Measurements from ENCODE around the gene SAXO2.
"Not testable (repeated sequence)": the region's sequence is repeated elsewhere in the genome, so short reads cannot be mapped to it uniquely, and the experiment has no call there.

The SAXO2 gene

DNA sequence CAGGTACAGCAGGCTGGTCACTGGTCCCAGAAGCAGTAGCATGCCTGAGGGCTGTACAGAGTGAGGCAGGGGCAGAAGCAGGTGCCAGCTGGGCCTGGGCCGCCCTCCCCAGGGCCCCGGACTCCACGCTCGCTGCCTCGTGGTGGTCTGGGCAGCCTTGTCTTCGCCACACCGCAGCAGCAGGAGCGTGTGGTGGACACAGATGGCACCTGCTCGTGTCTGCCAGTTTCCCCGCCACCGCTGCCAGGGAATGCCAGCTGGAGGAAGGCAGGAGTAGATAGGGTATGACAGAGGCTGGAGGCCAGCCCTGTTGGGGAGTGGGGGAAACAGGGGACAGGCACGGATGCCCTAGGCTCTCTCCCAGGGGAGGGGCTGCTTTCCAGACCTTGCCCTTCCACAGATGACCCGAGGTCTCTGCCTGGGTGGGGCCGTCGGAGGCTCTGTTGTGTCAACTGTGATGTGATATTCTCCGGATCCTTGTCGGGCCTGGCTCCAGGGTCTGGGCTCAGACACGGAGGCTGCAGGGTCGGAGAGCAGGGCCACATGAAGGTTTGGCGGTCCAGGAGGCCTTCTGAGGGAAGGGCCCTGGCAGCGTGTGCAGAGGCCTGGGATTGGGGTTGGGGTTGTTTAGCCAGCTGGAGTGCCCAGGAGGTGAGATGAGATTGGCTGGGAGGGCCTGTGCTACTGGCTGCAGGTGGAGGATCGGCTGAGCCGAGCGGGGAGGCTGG lies 53.1 kb downstream of the SAXO2 start:
- DNase-seq: no peak

DNA sequence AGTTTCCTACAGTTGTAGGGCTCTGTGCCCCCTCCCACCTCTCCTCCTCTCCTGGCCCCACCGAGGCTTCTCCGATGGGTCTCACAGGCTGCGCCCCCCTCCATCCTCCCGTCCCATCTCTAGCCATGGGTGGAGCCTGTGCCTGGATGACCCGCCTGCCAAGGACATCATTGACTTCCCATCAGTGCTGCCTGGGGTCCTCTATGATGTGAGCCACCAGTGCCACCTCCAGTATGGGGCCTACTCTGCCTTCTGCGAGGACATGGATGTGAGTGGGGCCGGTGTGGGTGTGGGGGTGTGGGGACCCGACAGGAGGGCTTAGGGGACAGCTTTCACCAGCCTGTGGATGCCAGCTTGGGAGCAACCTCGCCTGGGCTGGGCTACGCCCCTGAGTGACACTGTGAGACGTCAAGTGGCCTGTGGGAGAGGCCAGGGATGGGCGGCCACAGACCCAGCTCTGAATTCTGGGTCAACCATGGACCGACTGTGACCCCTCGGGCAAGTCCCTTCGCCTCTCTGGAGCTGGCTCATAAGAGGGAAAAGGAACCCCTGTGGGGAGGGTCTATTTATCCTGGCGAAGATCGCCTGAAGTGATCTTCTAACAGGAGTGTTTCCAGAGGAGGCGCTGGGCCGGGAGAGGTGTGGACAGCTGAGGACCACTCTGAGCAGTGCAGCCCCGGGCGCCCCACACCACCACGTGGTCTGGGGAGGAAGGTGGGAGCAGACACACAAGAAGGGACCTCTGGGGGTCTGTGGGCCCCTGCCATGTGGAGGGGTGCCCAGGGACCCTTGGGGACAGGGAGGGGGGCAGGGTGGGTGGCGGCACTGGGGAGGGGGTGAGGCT lies 53.9 kb downstream of the SAXO2 start:
- not testable (repeated sequence) for DNase-seq

DNA sequence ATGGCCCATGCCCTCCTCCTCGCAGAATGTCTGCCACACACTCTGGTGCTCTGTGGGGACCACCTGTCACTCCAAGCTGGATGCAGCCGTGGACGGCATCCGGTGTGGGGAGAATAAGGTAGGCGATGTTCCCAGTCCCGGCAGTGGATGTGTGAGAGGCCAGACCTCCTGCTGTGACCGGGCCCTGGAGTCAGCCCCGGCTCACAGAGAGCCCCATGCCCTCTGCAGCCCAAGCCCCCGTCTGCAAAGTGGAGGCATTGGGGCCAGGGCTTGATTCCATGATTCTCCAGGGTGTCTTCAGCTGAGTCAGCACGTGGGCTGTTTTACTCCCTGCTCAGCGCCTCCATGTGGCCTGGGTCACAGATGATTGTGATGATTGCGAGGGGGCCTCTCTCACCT lies 54.5 kb downstream of the SAXO2 start:
- DNase-seq: no peak

DNA sequence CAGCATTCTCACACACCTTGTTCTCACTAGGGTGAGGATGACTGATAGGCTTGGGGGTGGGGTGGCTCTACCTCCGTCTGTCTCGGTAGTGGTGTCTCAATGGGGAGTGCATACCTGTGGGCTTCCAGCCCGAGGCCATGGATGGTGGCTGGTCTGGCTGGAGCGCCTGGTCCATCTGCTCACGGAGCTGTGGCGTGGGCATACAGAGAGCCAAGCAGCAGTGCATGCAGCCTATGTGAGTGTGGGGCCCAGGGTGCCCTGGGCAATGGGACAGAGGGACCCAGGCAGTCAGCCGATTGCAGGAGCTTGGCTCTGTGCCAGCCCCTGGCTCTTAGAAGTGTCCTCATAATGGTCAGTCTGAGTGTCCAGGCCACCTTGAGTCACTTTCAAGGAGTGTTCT lies 54.9 kb downstream of the SAXO2 start:
- not testable (repeated sequence) for DNase-seq

DNA sequence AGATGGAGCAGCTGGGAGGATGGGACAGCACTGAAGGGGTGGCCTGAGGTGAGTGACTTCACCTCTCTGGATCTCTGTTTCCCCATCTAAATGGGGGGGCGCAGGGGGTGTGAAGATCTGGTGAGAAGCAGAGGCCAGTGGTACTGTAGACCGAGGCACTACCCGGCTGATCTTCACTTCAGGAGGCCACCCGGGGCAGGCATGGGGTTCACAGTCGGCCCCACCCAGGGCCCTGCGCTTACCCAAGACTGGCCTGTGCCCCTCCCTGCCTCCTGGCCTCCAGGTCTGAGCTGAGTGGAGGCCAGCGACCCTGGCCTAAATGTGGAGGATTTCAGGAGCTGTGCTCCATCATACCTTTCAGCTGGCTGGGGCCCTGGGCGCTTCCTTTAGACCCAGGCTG lies 55.7 kb downstream of the SAXO2 start:
- DNase-seq: not testable (repeated sequence)

DNA sequence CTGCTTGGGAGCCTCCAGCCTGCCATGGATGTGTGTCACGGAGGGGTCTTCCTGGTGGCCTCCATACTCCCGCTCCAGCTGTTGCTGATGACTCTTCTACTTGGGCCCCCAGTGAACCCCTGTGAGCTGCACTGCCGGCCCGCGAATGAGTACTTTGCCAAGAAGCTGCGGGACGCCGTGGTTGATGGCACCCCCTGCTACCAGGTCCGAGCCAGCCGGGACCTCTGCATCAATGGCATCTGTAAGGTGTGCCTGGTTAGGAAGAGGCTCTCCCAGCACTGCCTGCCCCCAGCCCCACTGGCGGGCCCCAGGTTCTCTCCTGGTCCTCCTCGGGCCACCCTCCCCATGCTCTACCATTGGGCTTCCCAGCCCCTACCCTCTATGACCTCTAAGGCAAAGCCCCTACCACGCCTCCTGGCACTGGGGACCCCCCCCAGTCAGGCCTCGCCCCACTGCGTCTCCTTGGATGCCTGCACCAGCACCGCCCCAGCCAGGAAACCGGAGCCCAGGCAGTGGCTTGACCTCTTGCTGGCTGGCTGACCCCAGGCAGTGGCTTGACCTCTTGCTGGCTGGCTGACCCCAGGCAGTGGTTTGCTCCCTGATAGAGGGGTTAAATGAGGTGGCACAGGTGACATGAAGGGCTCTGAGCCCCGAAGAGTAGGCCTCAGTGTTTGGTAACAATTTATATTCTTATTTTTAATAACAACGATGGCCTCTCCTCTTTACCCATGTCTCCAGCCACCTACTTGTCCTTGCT lies 57.1 kb downstream of the SAXO2 start:
- DNase-seq: not testable (repeated sequence)

DNA sequence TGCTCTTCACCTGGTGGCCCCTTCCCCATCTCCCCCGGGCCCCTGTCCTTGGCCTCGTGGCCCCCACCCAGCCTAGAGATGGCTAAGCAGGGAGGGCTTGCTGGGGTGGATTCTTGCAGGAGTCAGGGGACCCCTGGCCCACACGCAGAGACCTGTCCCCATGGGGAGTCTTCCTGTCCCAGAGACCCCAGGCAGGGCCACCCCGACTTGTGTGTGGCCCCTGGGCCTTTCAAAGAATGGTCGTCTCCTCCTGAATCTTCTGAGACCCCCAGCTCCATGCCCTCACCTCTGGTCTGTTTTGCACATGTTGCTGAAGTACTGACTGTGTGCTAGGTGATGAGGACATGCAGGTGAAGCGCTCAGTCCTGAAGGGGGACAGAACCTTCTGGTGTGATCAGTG lies 58.2 kb downstream of the SAXO2 start:
- not testable (repeated sequence) for DNase-seq

DNA sequence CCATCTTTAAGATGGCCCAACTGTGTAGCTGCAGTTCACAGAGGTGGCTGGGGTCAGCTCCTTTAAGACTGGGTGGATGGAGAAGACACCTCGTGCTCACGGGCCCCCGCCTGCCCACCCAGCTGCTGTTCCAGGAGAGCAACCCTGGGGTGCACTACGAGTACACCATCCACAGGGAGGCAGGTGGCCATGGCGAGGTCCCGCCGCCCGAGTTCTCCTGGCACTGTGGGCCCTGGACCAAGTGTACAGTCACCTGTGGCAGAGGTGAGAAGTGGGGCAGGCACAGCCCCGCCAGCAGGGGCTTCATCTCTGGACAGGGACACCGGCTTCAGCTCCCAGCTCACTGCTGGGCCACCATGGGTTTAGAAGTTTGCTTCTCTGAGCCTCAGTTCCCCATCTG lies 59.9 kb downstream of the SAXO2 start:
- not testable (repeated sequence) for DNase-seq

DNA sequence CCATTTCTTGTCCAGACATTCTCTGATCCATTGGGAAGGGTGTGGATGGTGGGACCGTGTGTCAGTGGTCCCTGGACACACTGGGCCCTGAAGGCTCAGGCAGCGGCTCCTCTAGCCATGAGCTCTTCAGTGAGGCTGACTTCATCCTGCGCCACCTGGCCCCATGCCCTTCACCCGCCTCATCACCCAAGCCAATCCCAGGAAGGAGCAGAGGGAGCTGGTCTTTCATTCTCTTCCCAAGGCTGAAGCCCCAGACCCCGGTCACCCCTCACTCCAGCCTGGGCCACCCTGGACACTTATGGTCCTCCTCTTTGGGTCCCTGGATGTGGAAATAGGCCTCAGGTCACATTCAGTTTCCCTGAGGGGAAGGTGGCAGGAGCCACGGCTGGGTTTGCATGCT lies 62.2 kb downstream of the SAXO2 start:
- DNase-seq: not testable (repeated sequence)

DNA sequence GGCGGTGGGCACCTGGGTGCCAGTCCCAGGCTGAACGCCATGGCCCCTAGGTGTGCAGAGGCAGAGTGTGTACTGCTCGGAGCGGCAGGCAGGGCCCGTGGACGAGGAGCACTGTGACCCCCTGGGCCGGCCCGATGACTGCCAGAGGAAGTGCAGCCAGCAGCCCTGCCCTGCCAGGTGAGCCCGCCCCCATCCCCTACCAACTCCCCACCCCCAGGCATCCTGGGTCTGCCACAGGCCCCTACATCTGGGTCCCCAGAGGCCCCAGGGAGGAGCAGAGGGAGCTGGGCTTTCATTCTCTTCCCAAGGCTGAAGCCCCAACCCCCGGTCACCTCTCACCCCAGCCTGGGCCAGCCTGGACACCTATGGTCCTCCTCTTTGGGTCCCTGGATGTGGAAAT lies 63.0 kb downstream of the SAXO2 start:
- DNase-seq: not testable (repeated sequence)

DNA sequence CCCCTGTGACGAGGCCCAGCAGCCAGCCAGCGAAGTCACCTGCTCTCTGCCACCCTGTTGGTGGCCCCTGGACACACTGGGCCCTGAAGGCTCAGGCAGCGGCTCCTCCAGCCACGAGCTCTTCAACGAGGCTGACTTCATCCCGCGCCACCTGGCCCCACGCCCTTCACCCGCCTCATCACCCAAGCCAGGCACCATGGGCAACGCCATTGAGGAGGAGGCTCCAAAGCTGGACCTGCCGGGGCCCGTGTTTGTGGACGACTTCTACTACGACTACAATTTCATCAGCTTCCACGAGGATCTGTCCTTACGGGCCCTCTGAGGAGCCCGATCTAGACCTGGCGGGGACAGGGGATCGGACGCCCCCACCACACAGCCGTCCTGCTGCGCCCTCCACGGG lies 64.3 kb downstream of the SAXO2 start:
- not testable (repeated sequence) for DNase-seq

DNA sequence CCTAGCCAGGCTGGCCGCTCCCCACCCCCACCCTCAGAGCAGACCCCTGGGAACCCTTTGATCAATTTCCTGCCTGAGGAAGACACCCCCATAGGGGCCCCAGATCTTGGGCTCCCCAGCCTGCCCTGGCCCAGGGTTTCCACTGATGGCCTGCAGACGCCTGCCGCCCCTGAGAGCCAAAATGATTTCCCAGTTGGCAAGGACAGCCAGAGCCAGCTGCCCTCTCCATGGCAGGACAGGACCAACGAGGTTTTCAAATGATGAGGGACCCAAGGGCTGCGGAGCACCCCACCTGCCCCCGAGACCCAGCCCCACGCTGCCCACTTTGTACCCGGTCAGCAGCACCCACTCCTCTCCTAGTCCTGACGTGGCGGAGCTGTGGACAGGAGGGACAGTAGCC lies 64.8 kb downstream of the SAXO2 start:
- not testable (repeated sequence) for DNase-seq

DNA sequence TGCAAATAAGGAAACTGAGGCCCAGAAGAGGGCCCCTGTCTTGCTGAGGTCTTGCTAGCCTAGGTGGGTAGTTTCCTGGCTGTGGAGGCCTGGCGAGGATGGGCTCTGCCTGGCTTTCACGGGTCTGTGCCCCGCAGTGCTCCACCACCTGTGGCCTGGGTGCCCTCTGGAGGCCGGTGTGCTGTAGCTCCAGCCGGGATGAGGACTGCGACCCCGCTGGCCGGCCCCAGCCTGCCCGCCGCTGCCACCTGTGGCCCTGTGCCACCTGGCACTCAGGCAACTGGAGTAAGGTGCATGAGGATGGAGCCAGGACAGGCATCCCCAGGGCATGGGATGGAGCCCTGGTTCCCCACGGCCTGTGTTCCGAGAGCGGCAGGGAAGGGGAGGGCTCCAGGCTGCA lies 66.4 kb downstream of the SAXO2 start:
- DNase-seq: not testable (repeated sequence)

DNA sequence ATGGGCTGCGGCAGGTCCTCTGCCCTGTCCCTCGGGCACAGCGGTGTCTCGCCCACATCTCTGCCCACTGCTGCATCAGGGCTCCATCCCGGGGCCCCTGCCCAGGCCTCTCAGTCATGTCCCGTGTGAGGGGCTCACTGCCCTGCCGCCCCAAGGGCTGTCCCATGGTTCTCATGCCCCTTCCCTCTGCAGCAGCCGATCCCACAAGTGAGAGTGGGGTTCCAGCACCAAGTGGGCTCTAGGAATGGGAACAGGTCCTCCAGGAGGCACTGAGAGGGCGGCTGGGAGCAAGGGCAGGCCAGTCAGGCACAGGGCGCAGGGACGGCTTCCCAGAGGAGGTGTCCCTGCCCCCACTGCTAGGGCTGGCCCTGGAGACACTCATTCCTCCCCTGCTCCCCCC lies 68.3 kb downstream of the SAXO2 start:
- DNase-seq: not testable (repeated sequence)

DNA sequence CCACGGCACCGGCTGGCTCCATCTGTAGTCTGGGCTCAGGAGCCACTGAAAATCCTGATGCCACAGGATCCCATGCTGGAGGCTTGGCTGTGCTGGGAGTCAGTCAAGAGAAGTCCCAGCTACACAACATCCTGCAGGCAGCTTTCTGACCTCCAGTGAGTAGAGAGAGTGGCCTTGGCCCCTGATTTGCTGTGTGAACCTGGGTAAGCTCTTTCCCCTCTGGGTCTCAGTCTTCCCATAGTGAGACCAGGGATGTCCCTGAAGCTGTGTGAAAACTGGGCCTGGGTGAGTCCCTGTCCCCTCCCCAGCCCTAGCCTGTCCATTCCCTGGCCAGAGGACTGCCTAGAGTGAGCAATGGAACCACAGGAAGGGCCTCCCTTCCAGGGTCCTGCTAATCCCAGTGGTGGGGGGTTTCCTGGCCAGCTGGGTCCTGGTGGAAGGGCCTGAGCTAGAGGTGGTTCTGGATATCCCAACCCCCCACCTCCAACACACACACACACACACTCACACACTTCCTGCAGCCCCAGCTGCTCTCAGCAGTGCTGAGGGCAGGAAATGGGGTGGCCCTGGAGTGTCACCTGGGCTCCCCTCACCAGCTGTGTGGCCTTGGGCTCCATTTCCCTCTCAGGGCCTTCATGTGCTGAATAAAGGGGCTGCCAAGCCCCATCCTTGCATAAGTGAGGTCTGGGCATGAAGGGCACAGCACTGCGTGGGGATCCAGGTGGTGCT lies 69.1 kb downstream of the SAXO2 start:
- not testable (repeated sequence) for DNase-seq

DNA sequence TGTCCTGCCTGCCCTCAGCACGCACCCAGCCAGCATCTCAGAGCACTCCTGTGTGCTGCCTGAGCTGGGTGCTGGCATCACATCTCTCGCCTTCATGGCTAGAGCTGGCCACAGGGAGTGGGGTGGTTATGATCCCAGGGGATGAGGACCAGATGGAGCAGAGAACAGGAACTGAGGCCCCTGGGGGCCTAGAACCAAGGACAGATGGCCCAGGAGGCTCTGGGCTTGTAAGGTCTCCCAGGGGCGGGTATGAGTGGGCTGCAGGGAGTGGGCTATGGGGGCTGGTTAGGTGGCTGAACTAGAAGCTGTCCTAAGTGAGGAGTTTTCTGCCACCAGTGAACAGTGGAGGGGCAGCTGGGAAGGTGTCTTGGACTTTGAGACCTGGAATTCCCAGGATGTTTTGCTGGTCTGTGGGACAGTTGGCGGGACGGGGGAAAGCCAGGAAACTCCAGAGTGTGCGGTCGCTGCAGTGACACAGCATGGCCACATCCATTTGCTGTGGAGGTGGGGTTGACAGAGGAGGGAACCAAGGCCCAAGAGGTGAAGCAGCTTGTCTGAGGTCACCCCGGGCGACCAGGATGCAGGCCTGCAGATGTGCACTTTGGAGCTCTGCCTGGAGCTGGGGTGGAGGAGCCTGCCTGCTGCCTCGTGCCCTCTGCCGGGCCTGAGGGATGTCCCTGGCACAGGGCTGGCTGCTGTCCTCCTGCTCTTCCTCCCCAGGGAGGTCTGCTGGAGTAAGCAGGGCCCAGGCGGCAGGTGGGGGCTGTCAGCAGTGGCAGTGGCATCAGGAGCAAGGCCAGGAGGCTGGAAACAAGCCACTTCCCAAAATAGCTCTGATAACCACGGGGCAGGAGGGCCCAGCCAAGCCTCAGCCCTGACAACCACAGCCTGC lies 70.3 kb downstream of the SAXO2 start:
- not testable (repeated sequence) for DNase-seq

DNA sequence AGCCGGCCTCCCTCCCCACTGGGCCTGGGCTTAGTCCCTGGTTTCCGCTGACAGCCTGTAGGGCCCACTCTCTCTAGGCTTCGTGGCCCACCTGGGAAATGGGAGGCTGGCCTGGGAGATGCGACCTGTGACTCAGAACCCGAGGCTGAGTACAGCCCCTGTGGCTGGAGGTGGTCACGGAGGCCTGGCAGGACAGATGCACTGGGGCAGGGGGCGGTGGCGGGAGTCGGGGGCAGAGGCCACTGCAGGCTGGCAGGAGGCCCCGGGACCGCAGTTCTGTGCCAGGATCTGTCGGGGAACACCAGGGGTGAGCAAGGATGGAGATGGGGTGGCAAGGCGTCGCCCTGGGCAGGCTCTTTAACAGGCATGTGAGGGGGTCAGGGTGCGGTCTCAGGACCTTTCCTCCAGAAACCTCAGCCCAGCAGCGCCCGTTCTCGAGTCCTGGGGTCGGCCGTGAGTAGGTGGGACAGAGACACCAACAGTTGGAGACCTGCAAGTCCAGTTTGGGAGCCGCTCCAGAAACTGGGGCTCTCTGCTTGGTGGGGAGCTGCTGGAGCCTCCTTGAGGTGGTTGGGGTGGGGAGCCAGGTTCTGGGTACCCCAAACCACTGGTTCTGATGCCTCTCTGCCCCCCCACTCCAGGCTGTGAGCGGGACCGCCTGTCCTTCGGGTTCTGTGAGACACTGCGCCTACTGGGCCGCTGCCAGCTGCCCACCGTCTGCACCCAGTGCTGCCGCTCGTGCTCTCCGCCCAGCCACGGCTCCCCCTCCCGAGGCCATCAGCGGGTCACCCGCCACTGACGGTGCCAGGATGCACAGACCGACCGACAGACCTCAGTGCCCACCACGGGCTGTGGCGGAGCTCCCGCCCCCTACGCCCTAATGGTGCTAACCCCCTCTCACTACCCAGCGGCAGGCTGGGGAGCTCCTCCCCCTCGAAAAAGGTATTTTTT lies 71.3 kb downstream of the SAXO2 start:
- DNase-seq: not testable (repeated sequence)

All from fibroblast of skin of right quadriceps (primary cell).